GM12801 (cell line): ENCODE measurements around the gene GPR180.

Experiments used
- TF ChIP-seq, protein P1 (sequence below): IDR thresholded peaks from one replicate; pipeline ENCODE4 v1.5.1; 2011; ENCODE audit warnings: control low read depth; ENCODE audit not compliant: insufficient read length; ENCODE audit errors: extremely low read depth

Gene GPR180

DNA sequence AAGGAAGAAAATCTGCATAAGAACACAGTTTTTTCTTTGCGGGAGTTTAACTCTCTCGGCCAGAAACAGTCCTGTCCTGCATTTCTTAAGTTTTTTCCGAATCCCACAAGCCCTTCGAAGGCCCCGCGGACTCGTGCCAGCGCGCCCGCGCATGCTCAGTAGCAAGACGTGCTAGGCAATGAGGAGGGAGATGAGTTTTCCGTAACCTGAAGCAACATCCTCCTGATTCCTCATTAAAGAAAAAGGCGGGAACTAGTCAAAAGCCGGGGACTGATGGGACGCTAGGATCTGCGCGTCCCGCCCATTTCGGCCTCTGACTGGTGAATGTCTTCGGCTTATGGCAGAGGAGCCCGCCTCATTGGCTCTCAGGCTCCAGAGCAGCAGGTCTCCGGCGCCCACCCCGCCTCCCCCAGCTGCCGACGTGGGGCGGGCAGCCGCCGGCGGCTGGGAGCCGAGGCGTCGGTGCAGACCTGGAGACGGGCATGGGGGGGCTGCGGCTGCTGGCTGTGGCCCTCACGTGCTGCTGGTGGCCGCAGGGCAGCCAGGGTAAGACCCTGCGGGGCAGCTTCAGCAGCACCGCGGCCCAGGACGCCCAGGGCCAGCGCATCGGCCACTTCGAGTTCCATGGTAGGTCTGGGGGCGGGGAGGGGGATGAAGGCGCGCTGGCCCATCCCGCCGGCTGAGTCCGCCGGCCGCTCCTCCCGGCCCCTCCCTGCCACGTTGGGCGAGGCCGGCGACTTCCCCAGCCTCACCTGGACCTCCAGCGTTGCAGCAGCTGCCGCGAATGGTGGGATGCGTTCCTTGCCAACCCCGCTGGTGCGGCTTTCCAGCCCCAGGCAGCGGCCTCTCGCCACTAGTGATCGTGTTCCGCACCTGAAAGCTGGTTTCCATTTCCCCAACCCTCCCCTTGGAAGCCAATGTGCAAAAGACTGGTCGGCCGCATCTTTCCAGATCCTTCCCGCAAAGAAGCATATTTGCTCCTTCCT lies at the start of gene GPR180:
Gene GPR180, plus strand, starts transcription at position 412 of the 986 bp plus-strand sequence. Its CDS starts 71 bp downstream, at position 483.
- TF ChIP-seq, protein P1, sequence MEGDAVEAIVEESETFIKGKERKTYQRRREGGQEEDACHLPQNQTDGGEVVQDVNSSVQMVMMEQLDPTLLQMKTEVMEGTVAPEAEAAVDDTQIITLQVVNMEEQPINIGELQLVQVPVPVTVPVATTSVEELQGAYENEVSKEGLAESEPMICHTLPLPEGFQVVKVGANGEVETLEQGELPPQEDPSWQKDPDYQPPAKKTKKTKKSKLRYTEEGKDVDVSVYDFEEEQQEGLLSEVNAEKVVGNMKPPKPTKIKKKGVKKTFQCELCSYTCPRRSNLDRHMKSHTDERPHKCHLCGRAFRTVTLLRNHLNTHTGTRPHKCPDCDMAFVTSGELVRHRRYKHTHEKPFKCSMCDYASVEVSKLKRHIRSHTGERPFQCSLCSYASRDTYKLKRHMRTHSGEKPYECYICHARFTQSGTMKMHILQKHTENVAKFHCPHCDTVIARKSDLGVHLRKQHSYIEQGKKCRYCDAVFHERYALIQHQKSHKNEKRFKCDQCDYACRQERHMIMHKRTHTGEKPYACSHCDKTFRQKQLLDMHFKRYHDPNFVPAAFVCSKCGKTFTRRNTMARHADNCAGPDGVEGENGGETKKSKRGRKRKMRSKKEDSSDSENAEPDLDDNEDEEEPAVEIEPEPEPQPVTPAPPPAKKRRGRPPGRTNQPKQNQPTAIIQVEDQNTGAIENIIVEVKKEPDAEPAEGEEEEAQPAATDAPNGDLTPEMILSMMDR = no peak

DNA sequence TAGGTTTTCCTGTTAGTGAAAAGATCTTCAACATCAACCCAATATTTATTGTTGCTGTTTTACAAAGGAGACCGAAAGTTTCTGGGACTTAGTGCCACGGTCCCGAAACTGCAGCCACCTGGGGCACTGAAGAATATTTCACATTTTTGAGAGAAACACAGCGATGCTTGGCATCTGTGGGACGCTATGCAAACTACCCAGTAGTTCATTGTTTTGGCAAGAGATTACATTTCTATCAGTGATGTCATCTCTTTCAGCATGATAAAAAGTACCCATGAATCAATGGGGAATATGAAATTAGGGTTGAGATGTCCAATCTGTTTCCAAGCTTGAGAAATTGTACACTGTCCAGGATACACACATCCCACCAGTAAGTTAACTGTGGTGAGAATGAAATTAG lies 49.6 kb upstream of the GPR180 start:
- TF ChIP-seq, protein P1 = no peak

GRCh38 chr13:94553766-94554165 lies 47.9 kb upstream of the GPR180 start:
- TF ChIP-seq, protein P1 = no peak

GRCh38 chr13:94556041-94556440 lies 45.6 kb upstream of the GPR180 start:
- TF ChIP-seq, protein P1 = no peak

DNA sequence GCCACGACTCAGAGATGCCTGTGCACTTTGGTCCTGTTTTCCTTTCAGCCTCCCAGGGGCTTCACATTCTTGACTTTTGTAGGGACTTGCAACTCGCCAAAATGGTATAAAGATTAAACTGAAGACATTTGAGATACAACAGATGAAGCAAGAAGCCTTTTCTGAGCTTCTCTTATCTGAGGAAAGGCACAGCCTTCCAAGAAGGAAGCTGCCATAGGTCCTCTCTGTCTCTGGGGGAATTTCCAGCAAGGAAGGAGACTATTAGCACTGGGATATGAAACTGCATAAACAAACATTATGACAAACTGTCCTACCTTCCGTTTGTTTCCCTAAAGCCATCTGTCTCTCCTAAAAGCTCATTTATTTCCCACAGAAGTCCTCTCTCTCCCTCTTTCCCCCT lies 45.0 kb upstream of the GPR180 start:
- TF ChIP-seq, protein P1 = no peak

DNA sequence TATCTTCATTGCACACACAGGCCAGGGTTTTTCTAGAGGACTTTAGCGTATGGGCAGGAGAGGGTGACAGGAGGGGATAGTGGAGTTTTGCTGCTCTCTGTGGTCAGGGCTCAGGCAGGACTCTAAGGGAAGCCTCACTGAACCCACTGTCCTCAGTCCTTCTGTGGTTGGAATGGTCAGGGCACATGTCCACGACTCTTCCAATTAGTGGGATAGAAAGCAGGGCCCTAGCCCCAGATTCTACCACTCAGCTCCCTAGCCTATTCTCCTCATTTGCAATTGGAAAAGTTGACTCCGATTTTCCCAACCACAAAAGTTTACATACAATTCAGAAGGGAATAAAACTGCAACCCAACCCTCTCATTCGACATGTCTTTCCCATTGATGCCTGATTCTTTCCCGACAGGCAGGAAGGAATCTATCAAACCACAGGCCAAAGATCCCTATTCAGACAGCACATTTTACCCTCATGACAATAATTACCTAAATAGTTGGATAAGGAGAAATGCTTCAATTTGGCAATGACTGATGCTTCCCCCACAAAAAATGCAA lies 43.9 kb upstream of the GPR180 start:
- TF ChIP-seq, protein P1 = no peak

- TF ChIP-seq, protein P1 = no peak
Measured at GRCh38 chr13:94558716-94559115, 42.9 kb upstream of the GPR180 start.
